Fibroblast of mammary gland (primary cell): ENCODE results near the gene AP5B1.

Experiments
- DNase-seq: peaks from one replicate; pipeline ENCODE4 v3.0.0-alpha.2; 2010; ENCODE audit warnings: low read depth
- H3K4me3 ChIP-seq: 2 replicates; pipeline ENCODE4 v1.5.1; 2011; ENCODE audit warnings: low read depth, mild to moderate bottlenecking, low read length, moderate library complexity; ENCODE audit not compliant: control insufficient read depth
- TF ChIP-seq, protein P1 (sequence below): conservative IDR thresholded peaks from 2 replicates; pipeline ENCODE4 v1.5.1; 2011; ENCODE audit warnings: low read depth, low read length, inconsistent platforms; ENCODE audit not compliant: control insufficient read depth, insufficient read depth

AP5B1 gene

DNA sequence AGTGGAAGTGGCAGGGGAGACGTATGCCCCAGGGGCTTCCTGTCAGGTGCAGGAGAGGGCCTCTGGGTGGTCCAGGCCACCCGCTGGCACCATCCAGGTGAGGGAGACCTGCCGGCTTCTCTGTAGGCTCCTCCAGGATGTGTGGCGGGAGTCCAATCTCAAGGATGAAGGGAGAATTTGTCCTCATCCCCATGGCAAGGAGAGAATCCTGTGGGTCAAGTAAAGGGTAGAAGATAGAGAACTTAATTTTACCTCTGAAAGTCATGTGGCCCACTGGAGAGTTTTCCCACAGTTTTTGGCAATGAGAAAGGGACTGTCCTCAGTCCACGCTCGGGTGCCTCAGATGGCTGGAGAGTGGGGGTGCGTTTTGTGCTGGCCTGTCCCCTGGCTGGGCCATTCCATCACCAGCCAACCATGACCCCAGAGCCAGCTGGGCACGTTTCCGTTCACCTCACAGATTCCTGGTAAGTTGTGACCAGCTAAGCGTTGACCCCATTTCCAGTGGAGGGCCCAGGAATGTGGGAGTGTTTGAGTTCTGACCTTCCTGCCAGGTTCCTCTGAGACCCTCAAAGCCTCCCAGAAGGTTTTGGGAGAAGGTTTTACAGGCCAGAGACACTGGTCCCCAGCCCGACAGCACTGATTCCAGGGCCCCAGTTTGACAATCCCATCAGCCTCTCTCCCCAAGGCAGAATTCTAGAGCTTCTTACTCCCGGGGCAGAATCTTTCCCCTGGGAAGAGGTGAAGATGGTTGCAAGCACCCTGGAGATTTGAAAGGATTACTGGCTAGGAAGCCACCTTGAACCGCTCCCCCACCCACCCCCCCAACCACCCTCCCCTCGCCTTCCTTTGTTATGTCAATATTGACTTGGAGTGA is 8.7 kb upstream of the AP5B1 start:
- TF ChIP-seq, protein P1, sequence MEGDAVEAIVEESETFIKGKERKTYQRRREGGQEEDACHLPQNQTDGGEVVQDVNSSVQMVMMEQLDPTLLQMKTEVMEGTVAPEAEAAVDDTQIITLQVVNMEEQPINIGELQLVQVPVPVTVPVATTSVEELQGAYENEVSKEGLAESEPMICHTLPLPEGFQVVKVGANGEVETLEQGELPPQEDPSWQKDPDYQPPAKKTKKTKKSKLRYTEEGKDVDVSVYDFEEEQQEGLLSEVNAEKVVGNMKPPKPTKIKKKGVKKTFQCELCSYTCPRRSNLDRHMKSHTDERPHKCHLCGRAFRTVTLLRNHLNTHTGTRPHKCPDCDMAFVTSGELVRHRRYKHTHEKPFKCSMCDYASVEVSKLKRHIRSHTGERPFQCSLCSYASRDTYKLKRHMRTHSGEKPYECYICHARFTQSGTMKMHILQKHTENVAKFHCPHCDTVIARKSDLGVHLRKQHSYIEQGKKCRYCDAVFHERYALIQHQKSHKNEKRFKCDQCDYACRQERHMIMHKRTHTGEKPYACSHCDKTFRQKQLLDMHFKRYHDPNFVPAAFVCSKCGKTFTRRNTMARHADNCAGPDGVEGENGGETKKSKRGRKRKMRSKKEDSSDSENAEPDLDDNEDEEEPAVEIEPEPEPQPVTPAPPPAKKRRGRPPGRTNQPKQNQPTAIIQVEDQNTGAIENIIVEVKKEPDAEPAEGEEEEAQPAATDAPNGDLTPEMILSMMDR = no peak
- no peak overlapping the region for H3K4me3 ChIP-seq
- no peak for DNase-seq

DNA sequence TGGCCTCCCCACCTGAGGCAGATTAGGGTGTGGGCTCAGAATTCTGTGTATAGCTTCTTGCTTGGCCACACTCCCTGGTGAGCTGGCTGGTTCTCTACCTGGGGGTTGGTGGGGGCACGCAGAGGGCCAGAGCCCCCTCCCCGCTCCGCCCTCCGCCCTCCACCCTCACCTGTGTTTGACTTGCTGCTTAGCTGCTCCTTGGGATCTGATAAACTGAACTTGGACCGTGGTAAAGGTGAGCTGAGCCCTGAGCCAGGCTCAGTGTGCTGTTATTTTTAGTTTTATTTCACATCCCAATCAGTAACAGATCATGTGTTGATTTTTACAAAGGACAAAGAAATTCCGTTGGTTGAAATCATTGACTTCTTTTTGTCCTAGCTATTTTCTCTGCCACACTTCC is 8.0 kb upstream of the AP5B1 start:
- TF ChIP-seq, protein P1 = no peak
- no peak for DNase-seq
- no peak overlapping the region for H3K4me3 ChIP-seq

DNA sequence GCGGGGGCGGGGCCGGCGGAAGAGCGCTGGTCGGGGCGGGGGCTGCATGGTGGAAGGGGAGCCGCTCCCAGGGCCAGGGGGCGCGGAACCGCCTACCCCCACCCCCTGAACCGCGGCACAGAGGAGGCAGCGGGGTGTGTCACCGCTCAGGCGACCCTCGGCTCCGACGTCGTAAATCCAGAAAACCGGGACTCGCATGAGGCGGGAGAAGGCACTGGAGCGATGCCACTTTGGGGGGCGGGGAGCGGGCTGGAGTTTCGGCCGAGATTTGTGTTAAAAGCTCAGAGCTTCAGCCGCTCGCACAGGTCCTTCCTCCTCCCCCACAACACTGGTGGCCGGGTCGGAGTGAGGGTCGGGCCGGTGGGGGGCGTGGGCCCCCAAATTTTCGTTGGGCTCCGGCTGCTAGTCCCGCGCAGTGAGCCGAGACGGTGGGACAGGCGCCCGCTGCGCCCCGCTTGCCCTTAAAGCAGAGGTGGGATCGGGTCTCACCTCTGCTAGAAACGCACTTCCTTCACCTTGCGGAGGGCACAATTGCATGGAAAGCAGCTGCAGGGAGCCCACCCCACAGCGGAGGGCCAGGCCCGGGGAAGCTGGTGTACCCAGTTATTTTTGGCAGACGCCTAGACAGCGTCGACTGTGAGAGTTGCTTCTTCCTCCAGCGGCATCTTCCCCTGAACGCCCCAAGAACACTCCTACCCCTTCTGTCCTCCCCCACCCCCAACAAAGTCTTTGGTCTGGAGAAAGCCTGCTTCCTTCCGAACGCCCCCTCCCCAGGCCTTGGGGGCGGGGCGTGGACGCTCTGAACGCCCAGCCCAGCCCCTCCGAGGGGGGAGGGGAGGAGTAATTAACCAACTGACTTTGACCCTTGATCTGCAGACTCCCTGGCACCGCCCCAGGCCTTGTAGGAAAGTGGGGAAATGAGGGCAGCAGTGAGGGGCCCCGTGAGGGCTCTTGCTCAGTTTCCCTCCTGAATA is 7.2 kb upstream of the AP5B1 start:
- no peak overlapping the region for H3K4me3 ChIP-seq
- no peak for DNase-seq
- TF ChIP-seq, protein P1 = no peak

DNA sequence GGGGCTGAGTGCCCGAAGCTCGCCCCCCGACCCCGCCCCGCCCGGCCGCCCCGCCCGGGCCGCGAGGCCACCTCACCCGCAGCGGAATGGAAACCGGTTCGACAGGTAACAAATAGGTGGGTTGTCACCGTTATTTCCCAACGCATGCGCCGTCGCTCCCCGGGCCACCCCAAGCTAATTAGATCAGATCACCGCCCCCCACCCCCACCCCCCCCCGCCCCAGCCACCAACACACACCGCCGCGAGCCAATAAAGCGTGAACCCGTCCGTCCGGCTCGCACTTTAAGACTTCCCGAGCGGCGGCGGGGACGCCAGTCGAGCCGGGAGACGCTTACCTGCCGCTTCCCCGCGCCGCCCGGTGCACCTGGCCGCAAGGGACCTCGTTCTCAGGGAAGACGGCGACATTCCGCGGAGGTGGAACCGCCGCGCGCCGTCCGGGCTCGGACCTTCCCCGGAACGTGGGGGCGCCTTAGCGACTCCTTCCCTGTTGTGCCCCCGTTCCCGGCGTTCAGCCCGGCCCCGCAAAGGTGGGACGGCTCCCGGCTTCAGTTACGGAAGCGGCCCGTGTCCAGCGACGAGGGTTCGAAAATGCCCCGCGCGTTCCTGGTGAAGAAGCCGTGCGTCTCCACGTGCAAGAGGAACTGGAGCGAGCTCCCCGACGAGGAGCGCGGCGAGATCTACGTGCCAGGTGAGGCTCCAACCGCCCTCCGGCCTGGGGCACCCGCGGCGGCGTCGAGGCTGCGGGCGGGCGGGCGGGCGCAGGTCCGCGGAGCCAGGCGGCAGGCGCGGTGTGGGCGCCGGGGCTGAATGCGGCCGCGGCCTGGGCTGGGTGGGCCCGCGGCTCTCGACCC is 6.2 kb upstream of the AP5B1 start, which contains the start of gene OVOL1:
TSS of gene OVOL1 (plus strand) at position 278 of the 851 bp plus-strand sequence. CDS start at position 589, 311 bp downstream.
- no peak within 1 kb of the TSS for H3K4me3 ChIP-seq
- TF ChIP-seq, protein P1 = no peak
- DNase-seq = no peak

DNA sequence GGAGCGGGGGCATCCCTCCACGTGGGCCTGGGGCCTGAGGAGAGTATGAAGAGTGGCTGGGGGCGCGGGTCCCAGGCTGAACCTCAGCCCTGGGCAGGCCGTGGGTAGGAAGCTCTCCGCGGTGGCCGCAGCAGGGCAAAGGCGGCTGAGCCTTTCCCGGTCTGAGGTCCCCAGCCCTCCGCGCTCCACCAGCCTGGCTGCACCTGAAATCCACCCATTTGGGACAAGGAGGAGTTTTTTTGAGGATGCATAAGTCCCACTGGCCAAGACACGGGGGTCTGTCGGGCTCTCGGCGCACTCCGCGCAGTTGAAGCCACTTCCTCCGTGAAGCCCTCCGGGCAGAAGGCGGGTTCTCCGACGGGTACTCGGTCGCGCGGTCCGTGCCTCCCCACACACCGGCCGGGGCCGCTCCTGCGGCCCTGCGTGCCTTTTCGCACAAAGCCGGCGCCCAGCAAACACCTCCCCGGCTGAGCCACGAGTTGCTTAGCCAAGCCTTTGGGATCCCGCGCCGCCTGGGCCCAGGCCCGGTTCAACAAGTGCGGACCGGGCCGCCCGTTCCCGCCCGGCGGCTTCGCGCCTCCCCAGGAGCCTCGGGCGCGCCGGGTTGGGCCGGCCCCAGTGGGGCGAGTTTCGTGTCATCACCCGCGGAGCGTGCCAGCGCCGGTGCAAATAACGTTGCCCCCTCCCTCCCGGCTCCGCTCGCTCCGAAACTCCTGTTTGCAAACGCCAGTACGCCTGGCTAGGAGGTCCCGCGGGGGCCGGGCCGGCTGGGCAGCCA is 5.4 kb upstream of the AP5B1 start:
- DNase-seq = no peak

More for the DNA sequence above, 5.4 kb upstream of the AP5B1 start:
- TF ChIP-seq, protein P1 = no peak
- H3K4me3 ChIP-seq = no peak overlapping the region
